ENCODE results near the gene CD38.
"Not testable (repeated sequence)": the region's sequence is repeated elsewhere in the genome, so short reads cannot be mapped to it uniquely, and the experiment has no call there.

CD38 gene

GRCh38 chr4:15758294-15758693 lies 19.8 kb upstream of the CD38 start:
- no peak for DNase-seq (ENCODE audit: low read depth in 2 of 2, low spot score in 1 of 2)

- not testable (repeated sequence) for DNase-seq (ENCODE audit: low read depth in 2 of 2, low spot score in 1 of 2)
These were observed 15.7 kb upstream of the CD38 start for GRCh38 chr4:15762460-15762859.

GRCh38 chr4:15765391-15765790 lies 12.7 kb upstream of the CD38 start:
- no peak for DNase-seq (ENCODE audit: low read depth in 2 of 2, low spot score in 1 of 2)

- no peak for DNase-seq (ENCODE audit: low read depth in 2 of 2, low spot score in 1 of 2)
These were observed 12.0 kb upstream of the CD38 start for GRCh38 chr4:15765910-15766697.

- no peak for DNase-seq (ENCODE audit: low read depth in 2 of 2, low spot score in 1 of 2)
These were observed 11.3 kb upstream of the CD38 start for GRCh38 chr4:15766821-15767220.

GRCh38 chr4:15769202-15769601 lies 8.9 kb upstream of the CD38 start:
- DNase-seq (ENCODE audit: low read depth in 2 of 2, low spot score in 1 of 2) = no peak

- DNase-seq (ENCODE audit: low read depth in 2 of 2, low spot score in 1 of 2) = no peak
These were observed 6.7 kb upstream of the CD38 start for GRCh38 chr4:15771216-15772058.

GRCh38 chr4:15774020-15774420 lies 4.1 kb upstream of the CD38 start:
- no peak for DNase-seq (ENCODE audit: low read depth in 2 of 2, low spot score in 1 of 2)

GRCh38 chr4:15776871-15777648 lies 1.1 kb upstream of the CD38 start:
- no peak for DNase-seq (ENCODE audit: low read depth in 2 of 2, low spot score in 1 of 2)

GRCh38 chr4:15777697-15778288 lies 335 bp upstream of the CD38 start:
- DNase-seq (ENCODE audit: low read depth in 2 of 2, low spot score in 1 of 2) = no peak

- no peak for DNase-seq (ENCODE audit: low read depth in 2 of 2, low spot score in 1 of 2)
These were observed 1.2 kb downstream of the CD38 start for GRCh38 chr4:15779306-15779705.

GRCh38 chr4:15779809-15780208 lies 1.7 kb downstream of the CD38 start:
- DNase-seq (ENCODE audit: low read depth in 2 of 2, low spot score in 1 of 2) = no peak

GRCh38 chr4:15781427-15782095 lies 3.4 kb downstream of the CD38 start:
- DNase-seq (ENCODE audit: low read depth in 2 of 2, low spot score in 1 of 2) = no peak

GRCh38 chr4:15783676-15784075 lies 5.5 kb downstream of the CD38 start:
- no peak for DNase-seq (ENCODE audit: low read depth in 2 of 2, low spot score in 1 of 2)

GRCh38 chr4:15784959-15785634 lies 7.0 kb downstream of the CD38 start:
- DNase-seq (ENCODE audit: low read depth in 2 of 2, low spot score in 1 of 2) = no peak

- DNase-seq (ENCODE audit: low read depth in 2 of 2, low spot score in 1 of 2) = no peak
These were observed 8.6 kb downstream of the CD38 start for GRCh38 chr4:15786743-15787142.

GRCh38 chr4:15792974-15793373 lies 14.8 kb downstream of the CD38 start:
- no peak for DNase-seq (ENCODE audit: low read depth in 2 of 2, low spot score in 1 of 2)

- no peak for DNase-seq (ENCODE audit: low read depth in 2 of 2, low spot score in 1 of 2)
These were observed 15.6 kb downstream of the CD38 start for GRCh38 chr4:15793506-15794363.

- DNase-seq (ENCODE audit: low read depth in 2 of 2, low spot score in 1 of 2) = no peak
These were observed 16.3 kb downstream of the CD38 start for GRCh38 chr4:15794426-15794825.
